ENCODE data around the gene SGCD.

GRCh38 chr5:156475182-156476157, 148.5 kb downstream of the SGCD start:
- TF ChIP-seq POLR2A (IDR thresholded peaks at IDR 0.05; ENCODE audit: borderline replicate concordance, extremely low read depth, insufficient read depth, insufficient read length) (no peak), CTCF (IDR thresholded peaks at IDR 0.05 in 2 of 3, conservative IDR thresholded peaks at IDR 0.05 in 1 of 3; ENCODE audit: borderline replicate concordance in 1 of 3, insufficient read depth in 1 of 3, low read depth in 2 of 3, low read length in 2 of 3) (no peak), MAX (IDR thresholded peaks at IDR 0.05) (no peak), FOSL1 (IDR thresholded peaks at IDR 0.05; ENCODE audit: low read depth) (no peak), SP1 (IDR thresholded peaks at IDR 0.05; ENCODE audit: low read depth) (no peak)

Data from HCT116 (cell line).